ENCODE measurements around the gene PLPP4.

- TF ChIP-seq EZH2phosphoT487 (IDR thresholded peaks at IDR 0.05; ENCODE audit: low read length) (no peak), EZH2 (optimal IDR thresholded peaks at IDR 0.05; ENCODE audit: low read depth, low read length) (no peak)
Observed at GRCh38 chr10:120634659-120635058, 177.6 kb downstream of the PLPP4 start.

All from MM.1S (cell line).